ENCODE measurements around the gene TBC1D24. TPM values are rescaled to one million over a fixed set of nuclear protein-coding genes. Genes with fewer than 3 reads are reported as not detected.
"Not testable (repeated sequence)": the region's sequence is repeated elsewhere in the genome, so short reads cannot be mapped to it uniquely, and the experiment has no call there.

TBC1D24 gene
- total RNA-seq, 1 donor from 2014 or later: 4.7 TPM

GRCh38 chr16:2531371-2531695 lies 56.4 kb downstream of the TBC1D24 start, which contains the start of gene CEMP1:
Gene CEMP1, minus strand, starts transcription at chr16:2531408. Its CDS starts 335 bp downstream, at chr16:2531073.
- H3K4me3 ChIP-seq (ENCODE audit: low read depth, low read length): peak within 1 kb of the TSS; percentile 80
- TF ChIP-seq CTCF (IDR thresholded peaks at IDR 0.05; ENCODE audit: insufficient read depth, low read length, severe bottlenecking): no peak
- H3K36me3 ChIP-seq (ENCODE audit: control insufficient read depth, insufficient read depth, low read length): peaks cover 8% of the 10 kb centered on the region
- no peak for FAIRE-seq
- no peaks in the 10 kb centered on the region for H3K27me3 ChIP-seq (ENCODE audit: control insufficient read depth, insufficient read depth, low read length)
- DNase-seq (ENCODE audit: low read depth): no peak

GRCh38 chr16:2531696-2532493 lies 57.0 kb downstream of the TBC1D24 start:
- TF ChIP-seq CTCF (IDR thresholded peaks at IDR 0.05; ENCODE audit: insufficient read depth, low read length, severe bottlenecking): no peak
- FAIRE-seq: no peak
- Histone ChIP-seq H3K36me3 (ENCODE audit: control insufficient read depth, insufficient read depth, low read length) (peaks cover 8% of the 10 kb centered on the region), H3K27me3 (ENCODE audit: control insufficient read depth, insufficient read depth, low read length) (no peaks in the 10 kb centered on the region), H3K4me3 (ENCODE audit: low read depth, low read length) (peak overlapping the region; percentile 80)
- DNase-seq (ENCODE audit: low read depth): peak; percentile 89

GRCh38 chr16:2532494-2533141 lies 57.7 kb downstream of the TBC1D24 start:
- peak overlapping the region; percentile 80 for H3K4me3 ChIP-seq (ENCODE audit: low read depth, low read length)
- no peaks in the 10 kb centered on the region for H3K27me3 ChIP-seq (ENCODE audit: control insufficient read depth, insufficient read depth, low read length)
- peaks cover 8% of the 10 kb centered on the region for H3K36me3 ChIP-seq (ENCODE audit: control insufficient read depth, insufficient read depth, low read length)
- no peak for FAIRE-seq
- peak; percentile 54 for DNase-seq (ENCODE audit: low read depth)
- no peak for TF ChIP-seq CTCF (IDR thresholded peaks at IDR 0.05; ENCODE audit: insufficient read depth, low read length, severe bottlenecking)

- FAIRE-seq; DNase-seq (ENCODE audit: low read depth); H3K27me3 ChIP-seq (ENCODE audit: control insufficient read depth, insufficient read depth, low read length); H3K36me3 ChIP-seq (ENCODE audit: control insufficient read depth, insufficient read depth, low read length): not testable (repeated sequence)
- peak overlapping the region; percentile 80 for H3K4me3 ChIP-seq (ENCODE audit: low read depth, low read length)
Observed at GRCh38 chr16:2533142-2533755, 58.3 kb downstream of the TBC1D24 start.

- Histone ChIP-seq H3K27me3 (ENCODE audit: control insufficient read depth, insufficient read depth, low read length) (no peaks in the 10 kb centered on the region), H3K36me3 (ENCODE audit: control insufficient read depth, insufficient read depth, low read length) (peaks cover 3% of the 10 kb centered on the region), H3K4me3 (ENCODE audit: low read depth, low read length) (no peak overlapping the region)
- no peak for FAIRE-seq
- DNase-seq (ENCODE audit: low read depth): no peak
- no peak for TF ChIP-seq CTCF (IDR thresholded peaks at IDR 0.05; ENCODE audit: insufficient read depth, low read length, severe bottlenecking)
Observed at GRCh38 chr16:2533912-2534311, 59.0 kb downstream of the TBC1D24 start.

GRCh38 chr16:2534335-2534734 lies 59.4 kb downstream of the TBC1D24 start:
- H3K36me3 ChIP-seq (ENCODE audit: control insufficient read depth, insufficient read depth, low read length); DNase-seq (ENCODE audit: low read depth); H3K4me3 ChIP-seq (ENCODE audit: low read depth, low read length); H3K27me3 ChIP-seq (ENCODE audit: control insufficient read depth, insufficient read depth, low read length): not testable (repeated sequence)
- peak; percentile 52 for FAIRE-seq
